ENCODE data around the gene CHKA.

Gene CHKA

DNA sequence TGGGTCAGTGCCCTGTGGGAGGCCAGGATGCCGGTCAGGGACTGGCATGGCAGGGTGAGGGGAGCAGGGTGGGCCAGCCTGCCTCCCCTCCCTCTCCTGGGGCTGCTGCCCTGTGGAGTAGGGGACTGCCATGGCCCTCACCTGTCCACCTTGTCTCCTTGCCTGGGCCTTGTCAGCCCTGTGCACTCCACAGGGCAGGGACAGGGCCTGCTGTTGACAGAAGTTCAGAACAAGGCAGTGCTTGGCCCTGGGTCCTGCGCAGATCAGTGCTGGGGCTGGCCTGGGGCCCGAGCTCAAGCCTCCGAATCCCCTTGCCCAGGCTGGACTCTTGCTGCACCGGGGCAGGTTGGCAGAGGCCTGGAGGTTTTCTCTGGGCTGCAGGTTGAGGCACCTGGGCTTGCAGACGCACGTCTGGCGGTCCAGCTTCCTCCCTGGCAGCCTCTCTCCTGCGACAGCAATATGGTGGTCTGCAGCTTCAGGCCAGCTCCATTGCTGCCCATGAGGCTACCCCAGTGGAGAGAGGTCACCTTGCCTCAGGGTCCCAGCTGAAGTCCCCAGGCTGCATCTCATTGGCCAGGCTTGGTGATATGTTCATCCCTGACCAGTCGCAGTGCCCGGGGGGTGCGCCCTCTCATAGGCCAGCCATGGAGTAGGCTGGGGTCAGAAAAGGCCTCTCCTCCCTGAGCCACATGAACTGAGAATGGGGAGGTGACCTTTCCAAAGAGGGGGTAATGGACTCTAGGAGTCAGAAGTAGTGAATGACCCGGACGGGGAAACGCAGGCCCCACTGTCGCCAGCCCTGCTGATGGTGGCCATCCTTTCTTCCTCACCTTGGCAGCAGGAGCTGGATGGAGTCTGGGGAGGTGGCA lies 21.5 kb upstream of the CHKA start:
- no peak for DNase-seq

DNA sequence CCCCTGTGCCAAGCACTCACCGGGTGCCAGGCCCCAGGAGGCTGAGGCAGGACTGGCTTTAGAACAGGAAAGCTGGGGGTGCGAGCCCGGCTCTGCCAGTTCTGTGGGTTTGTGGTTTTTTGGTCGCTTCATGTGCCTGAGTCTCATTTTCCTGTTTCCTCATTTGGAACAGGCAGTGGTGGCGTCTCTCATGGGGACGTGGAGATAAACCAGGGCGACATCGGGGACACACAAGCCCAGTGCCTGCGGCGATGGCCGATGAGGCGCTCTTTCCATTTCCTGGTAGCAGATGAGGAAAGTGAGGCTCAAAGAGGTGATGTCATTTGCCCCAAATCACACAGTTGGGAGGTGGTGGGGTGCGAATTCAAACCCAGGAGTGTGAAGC lies 20.8 kb upstream of the CHKA start:
- no peak for DNase-seq

DNA sequence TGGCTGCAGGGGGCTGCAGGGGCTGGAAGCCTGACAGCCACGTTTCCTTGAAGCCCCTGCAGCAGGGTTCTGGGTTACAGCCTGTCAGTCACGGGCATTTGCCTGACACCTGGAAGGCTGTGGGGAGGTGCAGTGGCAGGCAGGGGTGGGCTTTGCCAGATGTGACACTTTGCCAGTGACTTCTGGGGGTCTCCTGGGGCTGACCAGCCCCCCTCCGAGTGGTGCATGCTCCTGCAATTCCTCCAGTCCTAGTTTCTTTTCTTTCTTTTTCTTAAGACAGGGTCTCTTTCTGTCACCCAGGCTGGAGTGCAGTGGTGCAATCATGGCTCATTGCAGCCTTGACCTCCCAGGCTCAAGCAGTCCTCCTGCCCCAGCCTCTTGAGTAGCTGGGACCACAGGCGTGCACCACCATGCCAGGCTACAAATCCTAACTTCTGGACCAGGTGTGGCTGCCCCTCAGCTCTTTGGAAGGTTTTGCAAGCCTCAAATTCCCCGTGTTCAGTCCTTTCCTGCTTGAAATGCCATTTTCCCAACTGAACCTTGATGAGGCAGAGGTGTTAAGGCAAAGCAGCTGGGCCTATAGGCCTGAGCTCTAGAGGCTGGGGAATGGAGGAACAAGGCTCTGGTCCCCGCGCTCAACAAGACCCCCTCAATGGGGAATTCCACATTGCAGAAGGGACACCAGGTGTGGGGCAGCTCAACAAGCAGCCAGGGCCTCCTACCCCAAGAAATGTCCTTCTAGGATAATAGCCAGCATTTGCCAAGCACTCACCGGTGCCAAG lies 20.2 kb upstream of the CHKA start:
- DNase-seq: no peak

DNA sequence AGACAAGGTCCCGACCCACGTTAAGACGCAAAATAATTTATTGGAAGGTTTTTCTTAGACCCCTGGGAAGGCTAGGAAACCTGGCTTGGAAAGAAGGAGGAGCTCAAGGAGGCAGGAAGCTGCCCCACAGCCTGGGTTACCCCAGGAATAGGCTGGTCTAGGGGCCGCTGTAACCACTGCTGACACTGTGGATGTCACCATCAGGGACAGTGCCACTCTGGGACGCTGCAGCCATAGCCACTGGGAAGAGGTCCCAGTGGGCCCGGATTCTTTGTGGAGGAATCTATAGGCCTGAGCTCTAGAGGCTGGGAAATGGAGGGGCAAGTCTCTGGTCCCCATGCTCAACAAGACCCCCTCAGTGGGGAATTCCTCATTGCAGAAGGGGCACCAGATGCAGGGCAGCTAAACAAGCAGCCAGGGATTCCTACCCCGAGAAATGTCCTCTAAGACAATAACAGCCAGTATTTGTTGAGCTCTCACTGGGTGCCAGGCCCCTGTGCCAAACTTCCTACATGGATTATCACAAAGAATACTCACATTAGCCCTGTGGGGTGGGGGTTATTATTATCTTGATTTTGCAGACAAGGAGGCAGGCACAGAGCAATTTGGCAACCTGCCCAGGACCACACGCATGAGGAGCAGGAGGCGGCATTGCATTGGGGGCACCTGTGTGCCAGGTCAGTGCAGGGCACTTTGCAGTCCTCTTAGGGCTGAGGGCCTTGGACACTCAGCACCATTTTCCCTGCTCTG lies 19.5 kb upstream of the CHKA start:
- DNase-seq: no peak

DNA sequence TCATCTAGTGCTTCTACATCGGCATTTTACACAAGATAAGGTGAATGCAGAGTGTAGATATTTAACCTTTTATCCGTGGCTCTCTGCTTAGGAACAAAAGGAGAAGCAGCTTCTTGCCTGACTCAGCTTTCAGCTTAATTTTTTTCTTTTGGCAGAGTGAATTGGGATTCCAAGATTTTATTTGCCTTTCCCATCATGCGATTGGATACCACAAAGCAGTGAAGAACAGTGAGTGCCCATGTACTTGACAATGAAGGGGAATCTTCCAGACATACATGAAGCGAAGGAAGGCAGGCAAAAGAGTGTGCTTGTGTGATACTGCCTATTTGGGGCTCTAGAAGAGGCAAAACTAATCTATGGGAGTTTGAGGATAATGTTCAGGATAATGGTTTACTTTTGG lies 17.0 kb upstream of the CHKA start:
- DNase-seq: no peak

GRCh38 chr11:68137833-68138232 lies 16.6 kb upstream of the CHKA start:
- no peak for DNase-seq

- DNase-seq: no peak
Observed at GRCh38 chr11:68136866-68137265, 15.7 kb upstream of the CHKA start.

- DNase-seq: no peak
Observed at GRCh38 chr11:68135161-68135560, 14.0 kb upstream of the CHKA start.

GRCh38 chr11:68133761-68134160 lies 12.6 kb upstream of the CHKA start:
- no peak for DNase-seq

- DNase-seq: no peak
Observed at GRCh38 chr11:68130121-68130520, 8.9 kb upstream of the CHKA start.

DNA sequence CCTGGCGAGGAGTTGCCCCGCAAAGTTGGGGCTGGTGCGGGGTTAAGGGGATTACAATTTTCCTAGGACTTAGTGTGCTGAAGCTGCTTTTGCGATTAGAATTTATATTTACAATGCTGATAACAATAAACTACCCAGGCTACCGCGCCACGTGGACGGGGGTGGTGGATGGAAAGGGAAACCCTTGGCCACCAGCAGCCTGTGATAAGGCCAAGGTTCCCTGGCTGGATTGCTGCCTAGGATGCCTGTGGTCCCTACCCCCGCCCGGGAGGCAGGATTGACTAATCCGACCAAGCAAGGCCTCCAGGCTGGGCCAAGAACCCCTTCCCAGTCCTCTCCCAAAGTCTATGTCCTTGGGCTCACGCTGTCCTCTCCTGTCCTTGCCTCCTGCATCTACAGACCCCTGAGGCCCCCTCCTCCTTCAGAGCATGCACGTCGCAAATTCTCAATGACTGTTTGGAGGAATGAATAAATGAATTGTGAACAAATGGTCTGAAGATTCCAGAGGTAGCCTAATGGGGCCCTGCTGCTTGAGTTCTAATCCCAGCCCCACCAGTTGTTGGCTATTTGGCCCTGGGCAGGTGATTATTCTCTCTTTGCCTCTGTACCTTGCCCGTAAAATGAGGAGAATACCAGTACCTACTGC lies 7.6 kb upstream of the CHKA start:
- no peak for DNase-seq

DNA sequence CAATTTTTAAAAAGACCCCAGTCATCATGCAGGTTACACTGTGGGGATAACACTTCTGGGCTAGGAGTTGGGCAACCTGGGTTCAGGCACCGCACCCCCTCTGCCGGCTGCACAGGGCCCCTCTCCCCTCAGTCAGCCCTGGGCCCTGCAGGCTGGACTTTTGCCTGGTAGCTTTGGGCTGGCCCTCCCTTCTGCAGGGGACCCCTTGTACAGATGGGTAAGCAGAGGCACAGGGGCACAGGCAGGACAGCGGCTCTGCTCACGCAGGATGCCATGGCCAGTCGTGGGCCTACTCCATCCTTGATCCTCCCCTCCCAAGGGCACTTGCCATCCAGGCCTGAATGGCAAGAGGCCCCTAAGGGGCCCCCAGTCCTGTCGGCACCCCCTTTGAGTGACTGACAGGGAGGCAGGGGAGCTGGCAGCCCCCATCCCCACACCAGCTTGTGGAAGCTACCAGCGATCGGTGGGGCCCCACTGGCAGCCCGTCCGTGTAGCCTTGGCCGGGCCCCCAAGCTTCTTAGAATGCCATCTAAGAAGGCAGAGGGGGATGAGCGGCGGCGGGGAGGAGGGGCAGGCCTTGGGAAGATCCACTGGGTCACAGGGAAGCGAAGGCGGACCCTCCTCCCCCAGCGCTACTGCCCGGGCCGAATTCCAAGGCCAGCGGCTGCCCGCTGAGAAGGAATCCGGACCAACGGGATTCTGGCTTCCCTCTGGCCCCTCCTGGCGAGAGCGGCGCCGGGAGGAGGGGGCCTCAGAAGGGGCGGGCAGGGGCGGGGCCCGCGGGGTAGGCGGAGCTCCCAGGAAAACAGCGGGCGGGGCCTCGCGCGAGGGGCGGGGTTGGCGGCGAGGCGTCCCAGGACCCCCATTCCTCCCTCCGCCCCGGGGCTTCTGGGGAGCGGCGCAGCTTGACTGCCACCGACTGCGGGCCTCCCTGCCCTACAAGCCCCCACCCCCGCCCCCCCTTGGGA lies 6.8 kb upstream of the CHKA start:
- no peak for DNase-seq

DNA sequence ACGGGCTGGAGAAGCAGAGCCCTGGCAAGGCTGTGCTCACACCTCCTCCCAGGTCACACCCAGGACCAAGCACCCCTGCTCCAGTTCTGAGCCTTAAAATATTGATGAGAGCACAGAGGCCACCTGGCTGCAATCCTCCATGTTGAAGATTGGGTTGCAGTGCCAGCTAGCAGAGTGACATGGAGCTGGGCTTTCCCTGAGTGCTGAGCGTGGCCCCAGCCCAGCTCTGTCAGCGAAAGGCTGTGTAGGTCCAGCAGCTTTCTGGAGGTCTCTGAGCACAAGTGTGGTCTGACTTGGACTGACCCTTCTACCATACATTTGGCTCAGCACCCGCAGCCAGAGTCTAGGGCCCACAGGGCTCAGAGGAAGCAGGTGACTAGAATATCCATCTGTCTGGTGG lies 4.0 kb upstream of the CHKA start:
- no peak for DNase-seq

DNA sequence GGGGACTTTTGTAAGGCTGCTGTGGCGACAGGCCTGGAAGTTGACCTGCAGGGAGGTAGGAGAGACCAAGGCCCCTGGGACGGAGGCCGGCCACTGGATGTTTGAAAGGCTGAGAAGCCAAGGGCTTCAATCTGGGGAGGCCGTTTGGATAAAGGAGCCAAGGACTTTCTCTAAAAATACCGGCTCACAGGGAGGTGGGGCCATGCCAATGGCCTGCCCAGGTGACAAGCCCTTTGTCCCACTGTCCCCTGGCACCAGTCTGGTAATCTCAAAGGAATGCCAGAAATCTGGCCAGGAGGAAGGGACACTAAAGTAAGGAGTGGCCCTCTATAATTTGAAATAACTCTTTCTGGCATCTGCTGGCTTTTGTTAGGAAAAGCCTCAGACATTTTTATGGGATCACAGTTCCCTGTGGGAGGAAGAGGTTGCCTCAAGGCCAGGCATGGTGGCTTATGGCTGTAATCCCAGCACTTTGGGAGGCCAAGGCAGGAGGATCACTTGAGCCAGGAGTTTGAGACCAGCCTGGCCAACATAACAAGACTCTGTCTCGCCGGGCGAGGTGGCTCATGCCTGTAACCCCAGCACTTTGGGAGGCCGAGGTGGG lies 1.9 kb upstream of the CHKA start:
- no peak for DNase-seq

DNA sequence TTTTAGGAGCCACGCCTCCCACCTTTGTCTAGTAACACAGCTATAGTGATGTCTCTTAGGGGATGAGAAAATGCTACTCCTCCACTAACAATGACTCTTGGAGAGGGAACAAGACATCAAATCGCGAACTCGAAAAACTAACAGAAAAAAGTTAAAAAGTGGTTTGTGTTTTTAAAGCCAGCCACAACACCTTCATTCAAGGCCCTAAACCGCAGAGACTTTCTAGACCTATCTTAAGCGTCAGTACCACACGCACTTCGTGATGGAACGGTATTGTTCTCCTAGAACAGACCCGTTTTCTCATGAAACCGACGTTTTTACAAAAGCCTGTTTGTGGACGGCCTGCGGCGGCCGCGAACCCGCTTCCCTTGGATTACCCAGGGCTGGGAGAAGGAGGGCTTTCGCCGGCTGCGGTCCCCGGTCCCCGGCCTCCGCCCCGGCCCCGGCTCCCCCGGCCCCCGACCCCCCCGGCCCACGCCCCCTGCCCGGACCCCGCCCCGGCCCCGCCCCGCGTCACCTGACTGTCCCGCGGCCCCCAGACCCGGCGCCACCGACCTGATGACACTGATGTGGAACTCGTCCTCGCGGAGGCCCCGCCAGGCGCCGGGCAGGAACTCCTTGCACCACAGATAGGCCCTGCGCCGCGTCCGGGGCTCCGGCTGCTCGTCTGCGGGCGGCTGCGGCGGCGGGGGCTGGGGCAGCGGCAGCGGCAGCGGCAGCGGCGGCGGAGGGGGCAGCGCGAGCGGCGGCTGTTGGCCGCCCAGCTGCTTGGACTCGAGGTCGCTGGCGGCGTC lies 718 bp downstream of the CHKA start:
- peak in 1 of 2 experiments; percentile 19 for DNase-seq

DNA sequence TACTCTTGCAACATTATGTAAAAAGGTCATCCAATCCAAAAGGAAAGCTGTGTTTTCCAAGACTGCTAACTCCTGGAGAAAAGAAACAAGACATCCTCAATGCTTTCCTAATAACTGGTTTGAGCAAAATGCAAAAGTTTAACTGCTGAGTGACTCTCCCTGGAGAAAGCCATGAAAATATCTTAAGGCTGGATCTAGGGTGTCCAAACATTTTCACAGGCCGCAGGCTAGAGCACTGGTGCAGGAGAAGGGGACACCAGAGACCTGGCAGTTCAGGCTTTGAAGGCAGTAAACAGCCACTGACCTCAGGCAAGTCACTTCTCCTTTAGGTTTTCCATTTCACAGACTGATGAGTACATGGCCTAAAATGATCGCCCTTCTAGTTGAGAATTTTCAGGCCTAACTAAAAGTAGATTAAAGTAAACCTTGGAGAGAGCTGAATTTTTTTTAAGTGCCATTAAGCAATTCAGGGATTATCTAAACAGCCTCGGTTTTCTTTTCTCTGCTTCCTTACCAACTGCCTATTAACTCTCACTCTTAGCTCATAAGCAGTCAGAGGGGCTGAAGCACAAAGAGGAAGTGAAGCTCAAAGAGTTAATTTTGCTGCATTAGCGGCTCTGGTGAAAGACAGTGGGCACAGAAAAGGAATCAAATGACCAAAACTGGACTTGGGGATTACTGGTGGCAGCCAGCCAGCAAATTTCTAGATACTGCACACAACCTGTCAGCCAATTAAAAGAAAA lies 2.3 kb downstream of the CHKA start:
- no peak for DNase-seq

GRCh38 chr11:68117853-68118470 lies 3.2 kb downstream of the CHKA start:
- no peak for DNase-seq

GRCh38 chr11:68116974-68117373 lies 4.2 kb downstream of the CHKA start:
- no peak for DNase-seq

DNA sequence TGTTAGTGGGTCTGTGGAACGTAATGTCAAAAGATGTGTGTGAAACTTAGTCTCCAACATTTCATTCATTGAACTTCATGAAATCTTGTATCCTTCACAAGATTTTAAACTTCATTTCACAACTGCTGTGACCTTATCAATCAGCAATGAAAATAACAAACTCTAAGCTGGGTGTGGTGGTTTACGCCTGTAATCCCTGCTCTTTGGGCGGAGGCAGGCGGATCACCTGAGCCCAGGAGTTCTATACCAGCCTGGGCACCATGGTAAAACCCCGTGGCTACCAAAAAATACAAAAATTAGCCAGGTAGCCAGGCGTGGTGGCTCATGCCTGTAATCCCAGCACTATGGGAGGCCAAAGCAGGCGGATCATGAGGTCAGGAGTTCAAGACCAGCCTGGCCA lies 5.1 kb downstream of the CHKA start:
- no peak for DNase-seq

All from SW 1271 (cell line).